Body of pancreas (tissue), 4 donors: ENCODE data around the gene TALDO1.

ENCODE experiments used
- POLR2A ChIP-seq, 3 donors: fragments of 450-650 bp; IDR thresholded peaks; one replicate each; pipeline ENCODE4 v1.6.1; 2016; ENCODE audit warnings: antibody characterized with exemption in 3 of 3, mild to moderate bottlenecking in 2 of 3
- TF ChIP-seq, protein P1 (sequence below), 7 experiments: fragments of 450-650 bp in 4 of 7; fragments of 200-600 bp in 3 of 7; sonication (generic) in 3 of 7; IDR thresholded peaks; one replicate each; pipeline ENCODE4 v1.5.1; 2016 to 2019; ENCODE audit warnings: antibody characterized with exemption in 7 of 7

DNA sequence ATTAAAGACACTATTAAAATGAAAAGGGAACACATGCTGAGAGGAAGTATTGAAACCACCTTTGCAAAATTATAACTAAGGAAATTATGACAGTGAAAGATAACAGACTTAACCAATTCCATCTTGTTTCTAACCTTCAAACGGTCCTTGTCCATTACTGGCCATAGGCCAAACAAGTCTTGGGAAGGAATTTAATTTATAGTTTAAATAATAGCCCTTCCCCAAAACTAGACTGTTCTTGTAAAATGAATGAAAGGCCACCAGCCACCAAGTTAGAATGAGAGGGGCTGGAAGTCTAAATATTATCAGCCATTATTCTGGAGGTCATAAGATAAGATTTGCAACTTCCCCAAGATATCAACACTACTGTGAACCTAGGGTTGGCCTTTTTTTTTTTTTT lies 1.8 kb upstream of the TALDO1 start:
- TF ChIP-seq, protein P1, sequence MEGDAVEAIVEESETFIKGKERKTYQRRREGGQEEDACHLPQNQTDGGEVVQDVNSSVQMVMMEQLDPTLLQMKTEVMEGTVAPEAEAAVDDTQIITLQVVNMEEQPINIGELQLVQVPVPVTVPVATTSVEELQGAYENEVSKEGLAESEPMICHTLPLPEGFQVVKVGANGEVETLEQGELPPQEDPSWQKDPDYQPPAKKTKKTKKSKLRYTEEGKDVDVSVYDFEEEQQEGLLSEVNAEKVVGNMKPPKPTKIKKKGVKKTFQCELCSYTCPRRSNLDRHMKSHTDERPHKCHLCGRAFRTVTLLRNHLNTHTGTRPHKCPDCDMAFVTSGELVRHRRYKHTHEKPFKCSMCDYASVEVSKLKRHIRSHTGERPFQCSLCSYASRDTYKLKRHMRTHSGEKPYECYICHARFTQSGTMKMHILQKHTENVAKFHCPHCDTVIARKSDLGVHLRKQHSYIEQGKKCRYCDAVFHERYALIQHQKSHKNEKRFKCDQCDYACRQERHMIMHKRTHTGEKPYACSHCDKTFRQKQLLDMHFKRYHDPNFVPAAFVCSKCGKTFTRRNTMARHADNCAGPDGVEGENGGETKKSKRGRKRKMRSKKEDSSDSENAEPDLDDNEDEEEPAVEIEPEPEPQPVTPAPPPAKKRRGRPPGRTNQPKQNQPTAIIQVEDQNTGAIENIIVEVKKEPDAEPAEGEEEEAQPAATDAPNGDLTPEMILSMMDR (IDR thresholded peaks at IDR 0.05), result no peak
- TF ChIP-seq POLR2A (IDR thresholded peaks at IDR 0.05), result no peak
